GM18526 (cell line): ENCODE results near the gene SAE1.

Source experiments
- POLR2A ChIP-seq: IDR thresholded peaks from 3 replicates; pipeline ENCODE4 v1.6.1; 2011; ENCODE audit not compliant: insufficient read length; ENCODE audit errors: extremely low read depth

Gene SAE1

DNA sequence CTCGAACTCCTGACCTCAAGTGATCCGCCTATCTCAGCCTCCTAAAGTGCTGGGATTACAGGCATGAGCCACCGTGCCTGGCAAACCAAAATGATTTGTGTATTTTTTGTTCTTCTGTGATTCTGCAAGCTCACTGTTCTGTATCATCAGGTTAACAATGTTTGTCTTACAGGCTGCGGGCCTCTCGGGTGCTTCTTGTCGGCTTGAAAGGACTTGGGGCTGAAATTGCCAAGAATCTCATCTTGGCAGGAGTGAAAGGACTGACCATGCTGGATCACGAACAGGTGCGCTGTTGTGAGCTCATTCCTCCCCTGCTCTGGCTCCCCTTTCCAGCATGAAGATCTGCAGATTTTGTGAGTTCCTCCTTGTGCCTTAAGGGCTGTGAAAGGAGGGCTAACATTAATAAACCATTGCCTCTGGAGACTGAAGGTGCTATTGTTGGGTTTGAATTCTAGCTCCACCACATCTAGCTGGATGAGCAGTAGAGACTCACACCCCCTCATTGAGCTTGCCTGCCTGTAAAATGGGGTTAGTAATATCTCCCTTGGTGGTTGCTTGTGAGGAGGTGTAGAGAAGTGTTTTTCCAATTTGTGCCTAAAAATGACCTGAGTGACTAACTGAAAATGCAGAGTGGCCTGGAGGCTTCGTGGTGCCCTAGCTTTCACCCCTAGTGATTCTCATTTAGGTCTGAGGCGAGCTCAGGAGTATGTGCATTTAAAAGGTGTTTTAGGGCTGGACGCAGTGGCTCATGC lies 12.9 kb downstream of the SAE1 start:
- no peak for TF ChIP-seq POLR2A

DNA sequence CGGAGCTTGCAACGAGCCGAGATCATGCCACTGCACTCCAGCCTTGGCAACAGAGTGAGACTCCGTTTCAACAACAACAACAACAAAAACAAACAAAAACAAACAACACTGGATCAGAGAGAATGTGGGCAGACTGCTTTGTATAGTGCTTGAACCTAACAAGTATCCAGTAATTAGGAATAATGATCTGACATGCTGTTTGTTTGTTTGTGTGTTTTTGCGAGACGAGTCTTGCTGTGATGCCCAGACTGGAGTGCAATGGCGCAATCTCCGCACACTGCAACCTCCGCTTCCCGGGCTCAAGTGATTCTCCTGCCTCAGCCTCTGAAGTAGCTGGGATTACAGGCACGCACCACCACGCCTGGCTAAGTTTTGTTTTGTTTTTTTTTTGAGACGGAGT lies 14.0 kb downstream of the SAE1 start:
- TF ChIP-seq POLR2A, result no peak

DNA sequence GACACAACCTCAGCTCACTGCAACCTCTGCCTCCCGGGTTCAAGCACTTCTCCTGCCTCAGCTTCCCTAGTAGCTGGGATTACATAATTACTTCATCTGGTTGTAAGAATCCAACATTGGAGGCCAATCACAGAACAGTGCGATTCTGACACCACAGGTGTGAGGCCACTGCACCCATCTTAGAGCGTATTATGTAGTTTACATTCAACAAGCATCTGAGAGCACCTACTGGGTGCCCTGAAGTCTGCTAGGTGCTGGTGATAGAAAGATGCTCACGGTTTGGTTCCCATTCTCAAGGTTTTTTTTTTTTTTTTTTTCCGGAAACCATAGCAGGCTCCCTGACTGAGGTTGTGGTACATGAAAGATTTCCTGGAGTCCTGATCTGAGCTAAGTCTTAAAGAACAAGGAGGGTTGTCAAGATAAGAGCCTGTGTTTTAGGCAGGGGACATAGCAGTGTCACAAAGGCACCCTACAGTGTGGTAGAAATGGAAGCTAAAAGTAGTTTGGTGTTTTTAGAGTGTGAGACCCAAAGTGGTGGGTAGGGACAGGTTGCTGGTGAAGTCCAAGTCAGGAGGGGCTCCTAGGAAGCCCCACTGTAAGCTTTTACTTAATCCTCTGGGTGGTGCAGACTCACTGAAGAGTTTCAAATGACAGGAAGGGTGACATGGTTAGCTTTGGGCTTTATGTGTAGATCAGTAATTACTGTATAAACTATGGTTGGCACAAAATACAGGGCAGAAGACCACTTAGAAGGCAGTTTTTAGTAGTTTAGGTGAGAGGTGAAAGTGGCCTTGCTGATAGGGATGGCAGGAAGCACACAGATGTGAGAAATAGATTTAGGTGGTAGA lies 15.2 kb downstream of the SAE1 start:
- no peak for TF ChIP-seq POLR2A

DNA sequence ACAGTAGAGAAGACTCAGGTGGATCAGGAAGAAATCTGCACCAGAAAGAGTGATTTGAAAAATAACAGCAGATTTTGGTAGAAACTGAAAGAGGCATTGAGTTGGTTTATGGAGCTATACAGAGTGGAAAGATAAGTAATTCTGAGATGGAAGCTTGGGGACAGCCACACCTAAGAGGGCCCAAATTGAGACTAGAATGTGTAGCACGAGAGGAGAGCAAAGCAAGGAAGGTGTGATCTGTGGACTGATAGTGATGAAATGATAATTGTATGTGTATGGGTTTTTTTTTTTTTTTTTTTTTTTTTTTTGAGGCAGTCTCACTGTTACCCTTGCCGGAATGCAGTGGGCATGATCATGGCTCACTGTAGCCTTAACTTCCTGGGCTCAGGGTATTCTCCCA lies 16.3 kb downstream of the SAE1 start:
- TF ChIP-seq POLR2A, result no peak

DNA sequence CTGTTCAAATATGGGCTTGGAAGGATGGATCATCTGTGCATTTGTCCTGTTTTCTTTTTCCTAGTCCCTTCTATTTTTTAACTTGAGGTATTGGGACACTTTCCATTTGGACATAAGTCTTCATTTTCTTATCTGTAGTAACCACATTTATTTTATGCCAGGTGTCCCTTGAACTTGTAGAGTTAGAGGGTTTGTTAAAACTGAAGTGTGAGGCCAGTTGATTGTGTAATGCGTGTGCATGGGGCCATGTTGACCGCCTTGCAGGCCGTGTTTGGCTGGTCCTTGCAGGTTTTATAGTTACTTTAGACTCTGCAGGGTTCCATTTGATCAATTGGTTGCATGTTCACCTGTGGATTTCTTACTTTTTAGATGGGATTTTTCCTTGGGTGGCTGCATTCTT lies 21.0 kb downstream of the SAE1 start:
- TF ChIP-seq POLR2A, result no peak

DNA sequence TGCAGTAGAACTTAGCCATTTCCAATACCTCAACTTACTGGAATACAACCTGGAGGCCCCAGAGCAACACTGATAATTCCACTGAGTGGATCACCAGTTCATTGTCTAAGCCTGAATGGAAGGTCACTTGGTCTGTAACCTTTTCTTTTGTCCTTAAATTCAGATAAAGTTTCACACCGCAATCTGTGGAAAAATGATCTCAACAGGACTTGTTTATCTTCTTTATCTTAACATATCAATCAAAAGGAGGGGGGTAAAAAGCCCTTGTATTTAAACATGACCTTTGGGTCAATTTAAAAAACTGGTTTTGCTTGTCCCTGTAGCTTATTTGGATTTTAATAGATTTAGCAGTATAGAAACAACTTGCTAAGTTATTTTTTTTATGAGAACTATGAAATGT lies 21.6 kb downstream of the SAE1 start:
- TF ChIP-seq POLR2A, result no peak

DNA sequence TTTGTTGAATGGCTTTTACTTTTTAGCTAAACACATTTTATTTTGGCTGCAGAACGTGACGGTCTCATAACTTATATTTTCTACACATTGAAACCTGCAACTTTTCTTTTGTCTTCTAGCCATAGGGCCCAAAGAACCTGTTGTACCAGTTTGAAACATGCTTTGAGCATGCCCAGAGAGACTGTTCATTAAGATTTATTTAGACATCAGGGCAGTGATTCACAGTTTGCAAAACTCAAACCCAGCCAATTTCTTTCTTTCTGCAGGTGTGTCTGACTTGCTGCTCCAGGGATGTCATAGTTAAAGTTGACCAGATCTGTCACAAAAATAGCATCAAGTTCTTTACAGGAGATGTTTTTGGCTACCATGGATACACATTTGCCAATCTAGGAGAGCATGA lies 22.0 kb downstream of the SAE1 start:
- TF ChIP-seq POLR2A, result no peak

DNA sequence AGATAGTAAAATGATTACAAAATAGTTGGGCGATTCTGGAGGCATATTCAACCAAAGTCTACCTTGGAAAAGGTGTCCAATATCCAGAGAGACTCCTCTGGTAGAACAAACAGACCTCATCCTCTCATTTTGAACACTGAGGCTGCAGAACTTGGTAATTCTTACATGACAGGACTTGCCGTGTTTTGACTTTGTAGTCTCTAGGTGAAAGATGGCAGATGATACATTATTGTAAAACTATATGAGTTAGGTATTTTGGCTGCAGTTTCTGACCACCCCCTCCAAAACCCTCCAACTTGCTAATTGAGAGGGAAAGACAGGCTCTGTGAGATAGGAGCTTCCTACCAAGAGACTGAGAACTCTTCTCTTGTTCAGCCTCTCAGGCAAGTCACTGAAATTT lies 22.6 kb downstream of the SAE1 start:
- TF ChIP-seq POLR2A, result no peak

DNA sequence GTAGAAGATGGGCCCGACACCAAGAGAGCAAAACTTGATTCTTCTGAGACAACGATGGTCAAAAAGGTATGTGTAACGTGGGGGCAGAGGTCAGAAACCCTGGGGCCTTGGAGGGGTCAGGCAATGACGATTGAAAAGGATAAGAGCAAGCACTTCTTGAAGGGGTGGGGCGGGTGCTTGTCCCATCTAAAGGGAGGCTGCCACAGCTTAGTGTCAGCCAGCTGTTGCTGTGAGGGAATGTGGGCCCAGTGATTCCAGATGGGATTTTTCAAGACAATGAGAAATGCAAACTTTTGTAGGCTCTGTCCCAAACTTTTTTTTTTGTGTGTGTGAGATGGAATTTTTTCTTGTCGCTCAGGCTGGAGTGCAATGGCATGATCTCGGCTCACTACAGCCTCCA lies 24.5 kb downstream of the SAE1 start:
- no peak for TF ChIP-seq POLR2A

DNA sequence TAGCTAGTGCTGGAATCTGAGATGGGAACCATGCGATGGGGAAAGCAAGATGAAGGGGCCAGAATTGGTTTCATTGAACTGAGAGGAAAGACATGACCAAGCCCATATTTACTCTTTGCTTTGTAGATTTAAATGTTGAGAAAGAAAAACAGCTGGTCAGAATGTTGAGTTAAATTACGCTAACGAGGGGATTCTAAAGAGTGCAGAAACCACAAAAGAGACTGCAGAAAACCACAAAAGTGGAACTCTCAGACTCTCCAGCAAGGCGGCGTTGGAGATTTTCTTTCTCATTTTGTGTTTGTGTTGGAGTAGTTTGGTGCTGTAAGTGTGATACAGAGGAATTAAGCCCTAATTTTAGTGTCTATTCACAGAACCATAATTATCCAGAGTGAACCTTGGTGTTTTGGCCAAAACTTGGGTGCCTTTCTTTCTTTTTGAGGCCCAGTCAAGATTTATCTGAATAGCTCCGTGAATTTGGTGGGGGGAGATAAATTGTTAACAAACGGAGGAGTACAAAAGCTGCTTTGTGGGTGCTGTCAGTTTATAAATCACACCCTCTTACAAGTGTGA lies 26.3 kb downstream of the SAE1 start:
- no peak for TF ChIP-seq POLR2A

DNA sequence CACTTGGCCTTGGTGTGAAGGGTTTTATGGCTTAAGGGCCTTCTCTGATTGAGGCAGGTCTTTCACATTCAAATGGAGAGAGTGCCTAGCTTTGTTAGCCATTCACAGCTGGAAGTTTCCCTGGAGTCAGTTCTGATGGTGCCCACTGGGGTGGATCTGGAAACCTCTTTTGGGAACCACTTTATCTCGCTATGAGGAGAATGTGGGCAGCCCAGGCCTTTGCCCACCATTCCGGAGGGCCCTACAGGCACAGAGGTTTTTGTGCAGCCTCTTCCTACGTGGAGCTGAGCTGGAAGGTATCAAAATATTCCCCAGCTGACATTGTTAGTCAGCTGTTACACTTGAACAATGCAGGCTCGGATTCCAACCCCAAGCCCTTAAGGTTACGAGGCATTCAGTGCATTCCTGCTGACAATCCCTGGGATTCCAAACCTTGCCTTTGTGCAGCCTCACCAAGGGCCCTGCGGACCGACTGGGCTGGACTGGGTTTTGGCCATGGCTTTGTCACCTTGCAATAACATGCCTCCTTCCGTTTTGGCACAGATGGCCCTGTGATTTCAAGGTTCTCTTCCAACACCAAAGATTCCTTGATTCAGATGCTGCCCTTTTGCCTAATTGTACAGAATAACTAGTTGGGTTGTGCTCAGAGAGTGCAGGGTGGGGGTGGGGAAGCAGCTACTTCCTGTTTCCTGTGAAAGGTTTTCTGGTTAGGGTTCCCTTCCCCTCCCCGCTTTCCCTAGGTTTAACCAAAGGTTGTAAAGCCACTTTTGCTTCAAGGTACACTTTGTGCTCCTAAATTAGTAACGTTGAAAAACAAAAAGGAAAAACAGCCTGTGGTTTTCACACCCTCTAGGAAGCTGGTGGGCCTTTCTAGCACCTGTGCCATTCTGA lies 27.0 kb downstream of the SAE1 start:
- TF ChIP-seq POLR2A, result no peak

DNA sequence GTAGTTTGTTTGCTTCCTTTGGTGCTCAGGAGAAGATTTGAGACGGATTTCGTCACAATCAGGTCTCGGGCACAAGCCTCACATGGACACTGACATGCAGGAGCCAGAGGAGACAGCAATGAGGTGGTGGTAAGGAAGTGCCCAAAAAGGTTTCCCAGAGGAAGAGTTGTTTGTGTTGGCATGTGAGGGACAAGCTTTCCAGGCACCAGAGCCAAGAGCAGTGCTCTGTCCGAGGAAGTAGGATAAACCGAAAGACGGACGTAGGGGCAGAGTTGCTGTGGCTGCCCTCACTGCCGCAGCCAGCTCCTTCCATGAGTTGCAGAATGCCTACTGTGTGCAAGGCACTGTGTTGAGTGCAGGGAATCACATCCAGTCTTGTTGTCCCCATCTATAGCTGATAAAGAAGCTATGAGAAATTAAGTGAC lies 27.7 kb downstream of the SAE1 start:
- TF ChIP-seq POLR2A, result no peak

DNA sequence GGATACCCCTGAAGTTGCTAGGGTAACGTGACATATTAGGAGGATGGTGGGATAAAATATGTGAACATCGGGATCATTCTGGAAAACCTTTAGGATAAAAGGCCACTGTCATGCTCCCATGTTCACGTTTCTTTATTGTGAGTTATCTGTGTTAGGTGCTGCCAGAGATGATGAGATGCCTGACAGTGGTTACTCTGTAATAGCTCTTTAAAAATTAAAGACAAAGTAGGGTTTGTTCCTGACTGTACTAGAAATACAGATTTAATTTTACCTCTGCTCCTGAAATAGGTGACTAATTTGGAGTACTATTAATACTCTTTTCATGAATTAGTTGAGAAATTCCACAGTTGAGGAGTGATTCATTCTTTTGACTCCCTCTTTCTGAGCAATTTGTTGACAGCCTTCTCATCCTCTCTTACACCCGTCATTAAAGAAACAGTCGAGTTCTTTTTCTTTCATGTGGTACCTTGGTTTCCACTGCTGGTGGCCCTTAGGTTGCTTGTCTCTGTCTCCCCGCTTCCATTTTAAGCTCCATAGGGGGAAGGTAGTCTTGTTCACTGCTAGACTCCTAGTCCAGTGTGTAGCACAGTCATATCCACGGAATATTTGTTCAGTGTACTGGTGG lies 28.4 kb downstream of the SAE1 start:
- no peak for TF ChIP-seq POLR2A

DNA sequence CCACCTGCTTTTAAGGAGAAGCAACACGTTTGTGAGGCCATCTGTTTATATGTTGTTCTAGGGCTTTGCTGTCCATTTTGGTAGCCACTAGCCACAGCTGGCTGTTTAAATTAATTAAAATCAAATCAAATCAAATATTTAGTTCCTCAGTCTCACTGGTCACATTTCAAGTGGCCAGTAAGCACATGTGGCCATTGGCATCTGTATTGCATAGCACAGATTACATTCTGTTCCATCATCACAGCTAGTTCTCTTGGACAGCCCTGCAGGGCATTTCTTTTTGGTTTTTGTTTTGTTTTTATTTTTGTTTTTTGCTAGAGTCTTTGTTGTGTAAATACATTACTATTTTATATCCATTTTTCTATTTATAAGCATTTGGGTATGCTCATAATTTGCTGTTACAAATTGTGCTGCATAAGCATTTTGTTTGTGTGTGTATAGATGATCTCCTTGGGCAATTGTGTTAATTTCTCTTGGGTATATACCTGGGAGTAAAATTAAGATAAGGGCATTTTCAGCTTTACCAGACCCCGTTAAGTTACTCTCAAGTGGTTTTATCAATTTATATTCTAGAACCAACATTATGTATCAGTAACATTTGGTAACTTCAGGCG lies 31.3 kb downstream of the SAE1 start:
- no peak for TF ChIP-seq POLR2A
